ENCODE results near the gene SFSWAP. TPM values are rescaled to one million over a fixed set of nuclear protein-coding genes. Genes with fewer than 3 reads are reported as not detected.
"Not testable (repeated sequence)": the region's sequence is repeated elsewhere in the genome, so short reads cannot be mapped to it uniquely, and the experiment has no call there.

Gene SFSWAP
- total and polyA plus RNA-seq, 2 of the 13 experiments (the other 11 are each of a cell fraction or from before 2014, with no cell fraction given), result 17.1 to 27.7 TPM

GRCh38 chr12:131809476-131810254 is 98.8 kb downstream of the SFSWAP start:
- H3K9me3 ChIP-seq (ENCODE audit: low read length), result peaks cover 23% of the 10 kb centered on the region
- 69% methylated on average over 9 of the region's 9 CpGs for WGBS (ENCODE audit: low lambda C conversion rate)
- ATAC-seq; POLR2A ChIA-PET; H3K9ac ChIP-seq (ENCODE audit: insufficient read depth, low read depth, low read length); intact Hi-C loops (cut with micrococcal nuclease; ENCODE audit: unreplicated experiment); H3K79me2 ChIP-seq (ENCODE audit: insufficient read depth, low read length); H3K4me3 ChIP-seq (replicated peaks in 1 of 3; ENCODE audit: insufficient read depth in 1 of 3, low read depth in 2 of 3, low read length in 3 of 3); CTCF ChIA-PET (ENCODE audit: low intra/inter-chr PET ratio, low total read pairs); in situ Hi-C loops (cut with HindIII; ENCODE audit: extremely low pct_ligation_motif_present, low pct_unique_long_range_greater_than_20kb); H3K4me1 ChIP-seq (ENCODE audit: insufficient read depth, low read length); H3K36me3 ChIP-seq (replicated peaks in 1 of 2; ENCODE audit: control insufficient read depth in 1 of 2, insufficient read depth in 2 of 2, low read length in 2 of 2); H3K27me3 ChIP-seq (ENCODE audit: control insufficient read depth in 1 of 2, insufficient read depth in 2 of 2, low read length in 2 of 2); H4K20me1 ChIP-seq (ENCODE audit: insufficient read depth, low read length); BruUV-seq (replicated peaks); FAIRE-seq; H3K4me2 ChIP-seq (ENCODE audit: low read depth, low read length); DNase-seq (ENCODE audit: low spot score); H2AFZ ChIP-seq (ENCODE audit: low read length); H3K27ac ChIP-seq (ENCODE audit: extremely low read length, insufficient read depth, low read length): not testable (repeated sequence)

GRCh38 chr12:131810726-131811125 is 99.8 kb downstream of the SFSWAP start:
- DNase-seq (ENCODE audit: low spot score) (no peak), FAIRE-seq (no peak), ATAC-seq (no peak)
- no peaks in the 10 kb centered on the region for H3K79me2 ChIP-seq (ENCODE audit: insufficient read depth, low read length)
- H3K4me3 ChIP-seq (replicated peaks in 1 of 3; ENCODE audit: insufficient read depth in 1 of 3, low read depth in 2 of 3, low read length in 3 of 3), result no peak overlapping the region
- no peak overlapping the region for H3K4me2 ChIP-seq (ENCODE audit: low read depth, low read length)
- no peak overlapping the region for H2AFZ ChIP-seq (ENCODE audit: low read length)
- no peak overlapping the region for H3K9ac ChIP-seq (ENCODE audit: insufficient read depth, low read depth, low read length)
- WGBS (ENCODE audit: low lambda C conversion rate), result 72% methylated on average over 13 of the region's 13 CpGs
- H3K27ac ChIP-seq (ENCODE audit: extremely low read length, insufficient read depth, low read length), result no peak overlapping the region
- TF ChIP-seq ZNF784 (CRISPR knock-in tag; IDR thresholded peaks at IDR 0.05; ENCODE audit: borderline replicate concordance), result no peak
- no peak for TF ChIP-seq CBFB (CRISPR knock-in tag; IDR thresholded peaks at IDR 0.05)
- BruUV-seq (replicated peaks), result no TSS peak
- no peaks in the 10 kb centered on the region for H4K20me1 ChIP-seq (ENCODE audit: insufficient read depth, low read length)
- no peaks in the 10 kb centered on the region; a peak in 2 of 5 replicates for H3K27me3 ChIP-seq (ENCODE audit: control insufficient read depth in 1 of 2, insufficient read depth in 2 of 2, low read length in 2 of 2)
- ChIA-PET CTCF (ENCODE audit: low intra/inter-chr PET ratio, low total read pairs) (no interaction called here), POLR2A (no interaction called here)
- intact Hi-C loops (cut with micrococcal nuclease; ENCODE audit: unreplicated experiment), result no loop called here
- no peaks in the 10 kb centered on the region for H3K36me3 ChIP-seq (replicated peaks in 1 of 2; ENCODE audit: control insufficient read depth in 1 of 2, insufficient read depth in 2 of 2, low read length in 2 of 2)
- in situ Hi-C loops (cut with HindIII; ENCODE audit: extremely low pct_ligation_motif_present, low pct_unique_long_range_greater_than_20kb), result no loop called here
- H3K4me1 ChIP-seq (ENCODE audit: insufficient read depth, low read length), result no peaks in the 10 kb centered on the region
- H3K9me3 ChIP-seq (ENCODE audit: low read length), result peaks cover 23% of the 10 kb centered on the region
